NCI-H510A (cell line): ENCODE results near the gene DNAJC2.
"Not testable (repeated sequence)": the region's sequence is repeated elsewhere in the genome, so short reads cannot be mapped to it uniquely, and the experiment has no call there.

Experiments
- DNase-seq: peaks from one replicate; lab custom pipeline; 2025; lab: John Stamatoyannopoulos, UW

Gene DNAJC2

GRCh38 chr7:103341466-103341865, 3.1 kb downstream of the DNAJC2 start:
- DNase-seq = no peak

DNA sequence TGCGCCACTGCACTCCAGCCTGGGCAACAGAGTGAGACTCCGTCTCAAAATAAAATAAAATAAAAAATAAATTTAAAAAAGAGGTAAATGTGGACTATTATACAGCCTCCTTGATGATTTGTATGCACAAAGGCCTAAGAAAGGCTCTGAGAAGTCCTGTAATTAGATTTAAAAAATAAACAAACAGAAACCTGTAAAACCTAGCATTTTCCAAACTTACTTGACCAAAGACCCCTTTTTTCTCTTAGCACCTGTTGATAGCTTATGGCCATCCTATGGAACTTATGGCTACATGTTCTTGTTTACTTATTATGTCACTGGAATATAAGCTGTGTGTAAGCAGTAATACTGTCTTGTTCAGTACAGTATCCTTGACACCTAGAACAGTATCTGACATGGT, 5.7 kb downstream of the DNAJC2 start:
- no peak for DNase-seq

GRCh38 chr7:103336761-103337160, 7.8 kb downstream of the DNAJC2 start:
- DNase-seq = no peak

DNA sequence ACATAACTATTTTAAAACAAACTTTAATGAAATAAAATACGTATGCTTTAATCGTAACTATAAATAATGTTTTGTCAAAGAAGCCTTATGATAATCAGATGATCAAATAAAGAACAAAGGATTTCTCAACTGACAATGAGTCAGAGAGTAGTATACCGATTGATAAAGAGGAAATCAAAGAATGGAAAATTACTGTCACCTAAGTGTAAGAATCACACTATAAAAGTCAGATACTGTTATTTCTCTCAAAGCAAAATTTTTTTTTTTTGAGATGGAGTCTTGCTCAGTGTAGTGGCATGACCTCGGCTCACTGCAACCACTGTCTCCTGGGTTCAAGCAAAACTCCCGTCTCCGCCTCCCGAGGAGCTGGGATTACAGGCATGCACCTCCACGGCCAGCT, 18.8 kb downstream of the DNAJC2 start:
- DNase-seq = no peak

- DNase-seq = no peak
Measured at GRCh38 chr7:103317009-103317408, 27.6 kb downstream of the DNAJC2 start.

DNA sequence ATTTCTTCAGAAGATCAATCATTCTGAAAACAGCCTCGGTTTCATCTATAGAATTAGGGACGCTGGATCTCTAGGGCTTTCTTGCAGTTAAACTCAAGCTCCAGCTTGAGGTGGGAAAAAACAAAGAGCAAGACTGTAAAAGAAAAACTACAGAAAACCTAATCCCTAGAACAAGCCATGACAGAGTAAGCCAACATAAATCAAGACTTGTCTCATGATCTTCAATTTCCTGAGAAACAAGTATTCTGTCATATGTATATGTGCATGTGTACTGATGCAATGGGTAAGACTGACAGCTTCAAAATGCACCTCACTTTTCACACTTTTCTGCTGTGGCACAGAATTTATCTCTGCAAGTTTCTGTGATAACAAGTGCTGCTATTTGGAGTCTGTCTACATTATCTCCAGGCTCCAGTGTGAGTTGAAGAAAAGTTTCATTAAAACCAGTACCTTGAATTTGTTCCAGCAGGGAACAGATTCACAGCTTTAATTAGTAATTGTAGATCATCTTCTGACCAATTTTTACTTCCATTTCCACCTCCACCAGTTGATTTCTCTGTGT, 28.1 kb downstream of the DNAJC2 start:
- no peak for DNase-seq

- DNase-seq = no peak
Measured at GRCh38 chr7:103314852-103315251, 29.7 kb downstream of the DNAJC2 start.

DNA sequence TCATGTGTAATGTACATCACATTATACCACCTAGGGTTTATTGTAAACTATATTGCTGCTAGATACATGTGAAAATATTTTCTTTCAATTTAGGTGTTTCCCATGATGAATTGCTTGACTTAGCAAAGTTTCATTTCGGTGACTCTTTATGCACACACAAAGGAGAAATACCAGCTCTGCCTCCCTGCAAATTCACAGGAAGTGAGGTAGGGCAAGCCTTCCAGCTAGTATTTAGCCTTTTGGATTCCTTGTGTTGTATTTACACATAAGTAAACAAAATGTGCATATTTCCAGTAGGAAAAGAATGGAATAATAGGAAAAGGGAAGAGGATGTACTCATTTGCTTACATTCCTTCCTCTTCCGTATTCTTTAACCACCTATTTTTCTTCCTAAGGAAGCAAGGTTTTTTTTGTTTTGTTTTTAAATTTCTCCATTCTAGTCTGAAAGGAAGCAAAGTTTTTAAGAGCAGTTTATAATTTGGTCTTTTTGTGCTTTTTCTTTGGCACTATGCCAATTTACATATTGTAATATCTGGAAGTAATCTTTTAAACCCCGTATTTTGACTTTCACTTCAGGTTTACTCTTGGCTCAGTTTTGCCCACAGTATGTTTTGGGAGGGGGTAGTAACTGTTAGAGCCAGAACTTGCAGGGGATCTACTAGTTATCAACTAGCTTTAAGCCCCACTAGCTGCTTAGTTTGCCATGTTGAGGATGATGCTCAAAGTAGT, 36.9 kb downstream of the DNAJC2 start:
- no peak for DNase-seq

DNA sequence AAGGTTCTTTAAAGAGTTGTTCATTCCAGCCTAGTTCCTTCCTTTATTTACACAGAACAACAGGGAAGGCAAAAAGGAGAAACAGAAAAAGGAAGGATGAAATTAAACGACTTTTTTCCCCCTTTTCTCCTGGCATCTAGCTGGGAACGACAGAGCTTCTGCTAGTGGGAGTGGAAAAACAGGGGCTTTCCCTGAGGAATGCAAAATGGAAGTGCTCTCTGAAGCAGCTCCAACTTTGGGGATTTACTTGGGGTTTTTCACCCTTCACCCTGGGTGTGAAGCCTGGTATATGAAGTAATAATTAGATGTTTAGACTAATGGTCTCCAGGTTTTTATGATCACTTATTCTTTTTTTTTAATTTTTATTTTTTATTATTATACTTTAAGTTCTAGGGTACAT, 43.1 kb downstream of the DNAJC2 start:
- DNase-seq = no peak

DNA sequence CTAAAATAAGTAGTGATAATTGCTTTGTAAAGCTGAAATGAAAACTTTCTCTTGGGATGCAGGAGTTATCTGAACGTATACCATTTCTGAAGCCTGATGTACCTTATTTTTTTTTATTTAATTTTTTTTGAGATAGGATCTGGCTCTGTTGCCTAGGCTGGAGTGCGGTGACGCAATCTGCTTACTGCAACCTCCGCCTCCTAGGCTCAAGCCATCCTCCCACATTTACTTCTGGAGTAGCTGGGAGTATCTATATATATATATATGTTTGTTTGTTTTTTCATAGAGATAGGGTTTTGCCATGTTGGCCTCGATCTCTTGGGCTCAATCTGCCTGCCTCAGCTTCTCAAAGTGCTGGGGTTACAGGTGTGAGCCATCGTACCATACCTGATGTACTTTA, 44.9 kb downstream of the DNAJC2 start:
- no peak for DNase-seq

GRCh38 chr7:103297837-103298179, 46.8 kb downstream of the DNAJC2 start:
- DNase-seq = no peak

DNA sequence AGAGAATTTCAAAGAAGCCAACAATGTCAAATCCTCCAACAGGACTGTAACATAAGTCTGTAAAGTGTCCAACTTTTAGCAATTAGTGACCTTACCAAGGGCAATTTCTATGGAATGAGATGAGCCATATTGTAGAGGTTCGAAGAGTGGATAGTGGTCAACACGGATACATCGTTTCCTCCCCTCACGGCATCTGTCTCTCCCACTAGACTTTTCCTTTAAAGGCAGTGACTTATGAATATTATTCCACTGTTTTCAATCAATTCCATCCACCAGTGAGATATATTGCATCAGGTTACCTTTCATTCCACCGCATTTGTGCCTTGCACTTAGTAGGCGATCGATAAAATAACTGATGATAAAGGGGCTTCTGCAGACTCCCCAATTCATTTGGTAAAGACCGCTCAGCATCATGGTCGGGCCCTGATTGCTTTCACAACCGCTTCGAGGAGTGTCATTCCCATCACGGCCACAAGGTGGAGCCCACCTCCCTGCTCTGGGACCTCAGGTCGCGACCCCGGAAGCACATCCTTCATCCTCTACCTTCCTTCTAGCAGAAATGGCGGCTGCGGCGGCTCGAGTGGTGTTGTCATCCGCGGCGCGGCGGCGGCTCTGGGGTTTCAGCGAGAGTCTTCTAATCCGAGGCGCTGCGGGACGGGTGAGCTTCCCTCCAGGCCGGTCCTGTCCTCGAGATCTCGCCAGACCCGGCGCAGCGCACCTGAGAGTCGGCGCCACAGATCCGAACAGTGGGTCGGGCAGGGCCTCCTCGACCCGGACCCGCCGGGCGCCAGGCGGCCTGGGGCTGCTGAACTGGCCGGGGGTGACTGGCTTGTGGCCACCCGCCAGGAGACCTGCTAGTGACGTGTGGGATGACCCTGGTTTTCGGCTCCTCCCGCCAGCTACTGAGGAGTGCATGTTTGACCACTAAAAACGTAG, 47.4 kb downstream of the DNAJC2 start, which contains the start of gene PMPCB:
Gene PMPCB (plus strand): TSS at position 535 of the 936 bp plus-strand sequence. CDS start 25 bp downstream, at position 560.
- peak; percentile 75 for DNase-seq

DNA sequence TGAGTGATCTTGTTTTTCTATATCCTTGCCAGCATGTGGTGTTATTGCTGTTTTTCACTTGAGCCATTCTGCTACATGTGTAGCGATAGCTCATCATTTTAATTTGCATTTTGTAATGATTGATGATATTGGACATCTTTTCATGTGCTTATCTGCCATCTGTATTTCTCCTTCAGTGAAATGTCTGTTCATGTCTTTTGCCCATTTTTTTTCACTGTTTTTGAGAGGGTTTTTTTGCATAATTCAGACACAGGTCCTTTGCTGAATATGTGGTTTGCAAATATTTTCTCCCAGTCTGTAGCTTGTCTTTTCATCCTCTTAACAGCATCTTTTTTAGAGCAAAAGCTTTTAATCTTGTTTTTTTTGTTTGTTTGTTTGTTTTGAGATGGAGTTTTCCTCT, 51.0 kb downstream of the DNAJC2 start:
- no peak for DNase-seq

DNA sequence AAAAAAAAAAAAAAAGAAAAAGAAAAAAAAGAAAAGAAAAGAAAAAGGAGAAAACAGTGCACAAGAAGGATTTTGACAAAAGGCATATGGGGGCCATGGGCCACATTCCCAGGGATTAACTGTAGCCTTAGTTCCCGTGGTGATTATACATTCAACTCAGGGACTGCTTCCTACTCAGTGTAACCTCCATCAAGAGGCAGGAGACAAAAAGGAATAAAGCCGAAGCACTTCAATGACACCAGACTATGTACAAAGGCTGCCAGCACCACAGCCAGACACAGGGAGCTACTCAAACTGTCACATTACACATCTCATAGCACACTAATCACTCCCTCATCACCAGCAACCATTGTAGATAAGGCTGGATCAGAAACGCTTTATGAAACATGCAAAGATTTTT, 52.4 kb downstream of the DNAJC2 start:
- DNase-seq = no peak

DNA sequence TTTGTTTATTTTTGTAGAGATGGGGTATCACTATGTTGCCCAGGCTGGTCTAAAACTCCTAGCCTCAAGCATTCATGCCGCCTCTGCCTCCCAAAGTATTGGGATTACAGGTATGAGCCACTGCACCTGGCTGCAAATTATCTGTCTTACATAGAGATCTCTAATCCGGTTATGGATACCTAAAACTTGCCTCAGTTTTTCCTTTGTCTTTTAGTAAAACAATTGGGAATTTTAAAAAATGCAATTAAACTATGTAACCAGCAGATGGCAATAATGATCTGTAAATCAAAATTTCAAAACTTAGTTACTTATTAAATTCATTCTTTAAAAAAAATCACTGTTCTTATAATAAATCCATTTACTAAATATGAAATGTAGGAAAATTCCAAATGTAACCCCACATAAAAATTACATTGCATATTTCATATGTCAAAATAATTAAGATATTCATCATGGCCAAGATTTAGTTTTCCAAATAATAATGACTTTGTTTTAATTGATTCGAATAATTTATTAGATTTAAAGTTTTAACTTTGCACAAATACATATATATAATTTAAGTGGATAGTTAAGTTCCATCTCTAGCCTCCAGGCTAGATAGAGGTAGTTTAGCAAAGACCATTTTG, 61.7 kb downstream of the DNAJC2 start:
- DNase-seq = not testable (repeated sequence)

GRCh38 chr7:103280803-103281155, 63.8 kb downstream of the DNAJC2 start:
- DNase-seq = not testable (repeated sequence)

DNA sequence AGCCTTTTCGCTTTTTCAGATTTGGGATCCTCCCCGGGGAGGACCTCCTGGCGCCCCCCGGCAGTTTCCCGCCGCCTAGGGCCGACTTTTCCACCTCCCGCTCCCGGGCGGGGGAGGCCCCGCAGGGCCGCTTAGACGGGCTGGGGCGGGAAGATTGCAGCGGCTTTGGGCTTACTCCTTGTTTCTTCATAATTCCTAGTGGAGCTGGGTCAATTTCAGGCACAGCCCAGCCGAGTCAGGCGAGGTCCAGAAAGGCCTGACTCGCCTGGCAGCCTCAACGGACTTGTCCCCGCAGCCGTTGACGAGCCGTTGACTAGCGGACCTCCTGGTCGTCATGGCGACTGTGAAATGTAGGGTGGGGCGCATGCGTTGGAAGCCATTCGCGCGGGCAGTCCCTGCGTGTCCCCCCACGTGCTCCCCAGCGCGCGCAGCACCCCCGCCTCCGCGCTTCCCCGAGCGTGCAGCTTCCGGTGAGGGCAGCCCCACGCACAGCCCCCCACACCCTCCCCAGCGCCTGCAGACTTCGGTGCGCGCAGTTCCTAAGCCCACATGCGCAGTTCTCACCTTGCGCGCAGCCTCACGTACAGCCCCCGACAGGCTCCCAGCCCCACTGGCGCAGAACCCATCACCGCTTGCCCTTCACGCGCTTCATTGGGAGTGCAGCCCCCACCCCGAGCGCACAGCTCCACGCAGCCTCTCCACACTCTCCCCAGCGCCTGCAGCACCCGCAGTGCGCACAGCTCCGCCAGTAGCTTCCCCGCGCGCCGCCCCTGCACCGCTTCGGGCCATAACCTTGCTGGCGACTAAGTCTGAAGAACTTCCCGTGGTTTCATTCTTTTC, 64.4 kb downstream of the DNAJC2 start:
- not testable (repeated sequence) for DNase-seq

- not testable (repeated sequence) for DNase-seq
Measured at GRCh38 chr7:103279636-103279962, 65.0 kb downstream of the DNAJC2 start.

DNA sequence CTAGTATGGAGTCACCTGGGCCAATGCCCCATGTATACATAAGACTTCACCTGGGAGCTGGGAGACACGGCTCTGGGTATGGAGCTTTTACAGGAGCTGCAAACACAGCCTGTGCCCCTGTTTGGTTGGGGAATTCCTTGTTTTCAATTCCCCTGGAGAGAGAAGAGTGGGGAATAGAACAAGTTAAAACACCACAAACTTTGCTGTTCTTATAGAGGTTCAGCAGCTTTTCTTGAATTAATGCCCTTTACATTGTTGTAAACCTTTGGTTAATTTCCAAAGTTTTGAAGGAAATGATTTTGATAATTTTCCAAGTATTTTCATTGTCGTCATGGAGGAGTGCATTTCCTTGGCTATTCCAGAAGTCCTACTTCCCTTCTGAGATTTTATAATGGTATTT, 66.4 kb downstream of the DNAJC2 start:
- not testable (repeated sequence) for DNase-seq

DNA sequence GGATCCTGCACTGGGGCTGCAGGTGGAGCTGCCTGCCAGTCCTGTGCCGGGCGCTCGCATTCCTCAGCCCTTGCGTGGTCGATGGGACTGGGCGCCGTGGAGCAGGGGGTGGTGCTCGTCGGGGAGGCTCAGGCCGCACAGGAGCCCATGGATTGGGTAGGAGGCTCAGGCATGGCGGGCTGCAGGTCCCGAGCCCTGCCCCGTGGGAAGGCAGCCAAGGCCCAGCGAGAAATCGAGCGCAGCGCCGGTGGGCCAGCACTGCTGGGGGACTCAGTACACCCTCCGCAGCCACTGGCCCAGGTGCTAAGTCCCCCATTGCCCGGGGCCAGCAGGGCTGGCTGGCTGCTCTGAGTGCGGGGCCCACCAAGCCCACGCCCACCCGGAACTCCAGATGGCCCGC, 69.7 kb downstream of the DNAJC2 start:
- DNase-seq = not testable (repeated sequence)

GRCh38 chr7:103273374-103273773, 71.2 kb downstream of the DNAJC2 start:
- DNase-seq = not testable (repeated sequence)

GRCh38 chr7:103266229-103266628, 78.3 kb downstream of the DNAJC2 start:
- DNase-seq = not testable (repeated sequence)
